GM18519 (cell line): ENCODE measurements around the gene IFT88.

ENCODE experiments used
- ATAC-seq: cut with Tn5 transposase; IDR thresholded peaks from one replicate; pipeline ENCODE4 v1.9.1; 2021; ENCODE audit warnings: mild to moderate bottlenecking, moderate library complexity; ENCODE audit not compliant: unreplicated experiment, low FRiP score

IFT88 gene

DNA sequence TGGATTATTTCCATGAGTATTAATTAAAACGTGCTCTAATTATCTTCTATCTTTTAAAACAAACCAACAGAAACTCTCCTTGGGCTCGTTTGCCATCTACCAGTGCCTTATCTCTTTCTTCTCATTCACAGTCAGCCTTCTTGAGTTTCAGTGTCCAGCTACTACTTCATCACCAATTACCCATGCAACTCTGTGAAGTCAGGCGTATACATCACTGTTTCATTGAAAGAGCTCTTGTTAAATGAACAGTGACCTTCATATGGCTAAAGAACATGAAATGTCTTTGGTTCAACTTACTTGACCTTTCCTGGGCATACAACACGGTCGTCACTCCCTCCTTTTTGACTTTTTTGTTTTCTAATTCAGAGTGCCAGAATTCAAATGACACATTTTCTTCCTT lies 5.2 kb upstream of the IFT88 start:
- ATAC-seq: no peak

DNA sequence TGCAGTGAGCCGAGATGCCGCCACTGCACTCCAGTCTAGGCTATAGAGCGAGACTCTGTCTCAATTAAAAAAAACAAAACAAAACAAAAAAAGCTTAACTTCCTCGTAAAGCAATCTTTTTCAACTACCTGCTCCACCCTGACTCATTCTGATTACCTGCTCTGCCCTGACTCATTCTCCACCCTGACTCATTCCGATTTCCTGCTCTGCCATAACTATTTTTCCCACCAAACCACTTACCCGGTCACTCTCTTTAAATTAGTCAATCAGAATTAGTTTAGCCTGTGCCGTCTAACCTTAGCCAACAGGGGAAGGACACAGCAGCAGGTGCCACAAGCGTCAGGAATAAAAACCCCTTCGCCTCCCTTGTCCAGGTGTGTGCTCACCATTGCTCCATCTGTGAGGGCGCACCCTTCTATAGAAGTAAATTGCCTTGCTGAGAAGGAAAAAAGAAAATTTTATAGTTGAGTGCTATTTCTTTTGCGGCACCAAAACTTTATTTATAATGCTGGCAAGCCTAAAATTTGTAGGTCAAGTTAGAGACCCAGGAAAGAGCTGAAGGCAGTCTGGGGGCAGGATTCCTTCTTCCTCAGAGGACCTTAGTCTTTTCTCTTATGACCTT lies 1.7 kb upstream of the IFT88 start:
- no peak for ATAC-seq

DNA sequence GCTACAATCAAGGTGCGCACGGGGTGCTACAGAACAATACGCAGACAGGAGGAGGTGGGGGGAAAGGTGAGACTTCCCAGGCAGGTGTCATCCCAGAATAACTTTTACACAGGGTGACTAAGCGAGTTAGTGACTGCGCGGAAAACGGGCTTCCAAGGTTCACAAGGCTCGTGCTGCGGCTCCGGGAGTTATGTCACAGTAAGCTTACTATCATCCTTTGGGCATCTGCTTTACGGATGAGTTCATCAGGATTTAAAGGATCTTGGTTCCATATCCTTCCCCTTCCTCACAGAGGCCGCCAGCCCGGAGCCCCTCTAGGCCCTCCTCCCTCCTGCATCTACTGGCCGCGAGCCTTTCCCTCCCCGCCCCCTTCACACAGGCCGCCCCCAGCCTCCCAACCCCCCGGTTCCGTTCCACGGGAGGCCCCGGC lies 474 bp upstream of the IFT88 start:
- peak; percentile 13 for ATAC-seq

DNA sequence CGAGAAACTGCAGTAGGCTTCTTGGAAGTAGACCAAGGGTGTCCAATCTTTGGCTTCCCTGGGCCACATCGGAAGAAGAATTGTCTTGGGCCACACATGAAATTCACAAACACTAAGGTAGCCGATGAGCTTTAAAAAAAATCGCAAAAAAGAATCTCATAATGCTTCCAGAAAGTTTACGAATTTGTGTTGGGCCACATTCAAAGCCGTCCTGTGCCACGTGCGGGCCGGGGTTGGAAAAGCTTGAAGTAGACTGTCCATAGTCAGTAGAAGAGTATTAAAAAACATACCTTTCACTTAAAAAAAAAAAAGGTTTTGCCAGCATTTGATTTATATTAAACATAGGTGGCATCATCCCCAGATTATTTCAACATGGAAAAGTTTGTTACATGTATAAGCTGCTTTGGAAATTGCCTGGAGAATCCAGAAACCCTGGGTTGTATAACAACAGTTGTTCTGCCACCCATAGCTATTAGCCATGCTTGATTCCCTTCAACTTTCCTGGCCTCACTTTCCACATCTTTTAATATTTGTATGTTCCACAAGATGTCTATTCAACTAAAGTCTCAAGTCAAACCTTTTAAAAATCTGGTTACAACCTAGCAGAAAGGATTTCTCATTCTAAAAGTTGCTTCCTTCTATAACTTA lies 1.0 kb downstream of the IFT88 start:
- no peak for ATAC-seq

DNA sequence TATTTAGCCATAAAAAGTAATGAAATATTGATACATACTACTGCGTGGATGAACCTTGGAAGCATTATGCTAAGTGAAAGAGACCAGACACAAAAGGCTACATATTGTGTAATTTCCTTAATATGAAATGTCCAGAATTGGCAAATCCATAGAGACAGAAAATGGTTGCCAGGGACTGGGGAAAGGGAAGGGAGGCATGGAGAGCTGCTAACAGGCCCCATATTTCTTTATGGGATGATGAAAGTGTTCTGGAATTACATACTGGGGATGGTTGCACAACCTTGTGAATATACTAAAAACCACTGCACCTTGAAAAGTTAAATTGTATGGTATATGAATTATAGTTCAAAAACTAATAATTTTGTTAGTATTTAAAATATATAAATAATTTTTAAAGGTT lies 3.6 kb downstream of the IFT88 start:
- ATAC-seq: no peak

DNA sequence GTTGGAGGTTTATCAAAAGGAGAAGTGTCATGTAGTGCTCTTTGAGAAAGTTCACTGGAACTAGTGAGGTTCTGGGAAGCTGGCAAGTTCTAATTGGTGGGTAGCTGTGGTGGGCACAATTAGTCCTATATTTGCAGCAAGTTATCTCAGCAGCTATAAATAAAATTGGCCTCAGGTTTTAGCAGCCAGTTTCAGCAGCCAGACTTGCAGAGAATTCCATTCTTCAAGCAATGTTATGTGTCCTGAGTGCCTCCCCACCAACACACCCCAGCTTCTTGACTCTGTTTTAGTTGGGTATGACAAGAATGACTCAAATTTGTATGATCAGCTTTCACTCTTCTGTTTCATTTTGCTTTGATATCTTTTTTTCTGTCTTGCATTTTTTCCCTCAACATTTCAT lies 4.7 kb downstream of the IFT88 start:
- ATAC-seq: no peak

DNA sequence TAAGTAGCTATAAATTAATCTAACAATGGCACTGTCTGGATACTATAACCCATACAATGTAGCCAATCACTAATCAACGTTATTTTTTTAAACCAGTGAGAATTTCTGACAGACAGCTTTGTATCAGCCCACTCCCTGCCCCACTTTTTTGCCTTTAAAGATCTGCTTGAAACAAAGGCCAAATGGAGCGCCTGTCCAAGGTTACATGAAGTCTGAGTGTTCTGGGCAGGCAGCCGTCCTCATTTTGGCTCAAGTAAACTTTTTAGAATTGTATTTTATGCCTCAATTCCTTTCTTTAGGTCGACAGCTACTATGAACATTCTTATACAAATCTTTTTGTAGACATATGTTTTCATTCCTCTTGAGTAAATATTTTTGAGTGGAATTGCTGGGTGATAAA lies 6.2 kb downstream of the IFT88 start:
- ATAC-seq: no peak

DNA sequence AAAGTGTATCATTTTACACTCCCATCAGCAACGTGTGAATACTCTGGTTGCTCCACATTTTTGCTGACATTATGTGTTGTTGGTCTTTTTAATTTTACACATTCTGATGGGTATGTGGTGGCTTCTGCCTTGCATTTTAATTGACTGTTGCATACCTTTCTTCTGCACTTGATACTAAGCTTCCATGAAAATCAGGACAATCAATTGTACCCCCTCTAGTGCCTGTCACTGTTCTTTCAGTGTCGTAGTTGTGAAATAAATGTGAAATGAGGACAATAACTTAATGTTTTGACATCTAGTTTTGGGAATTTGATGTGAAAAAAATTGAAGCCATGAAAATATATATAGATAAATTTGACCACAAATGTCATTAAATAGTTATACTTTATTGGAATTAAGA lies 6.7 kb downstream of the IFT88 start:
- ATAC-seq: no peak

DNA sequence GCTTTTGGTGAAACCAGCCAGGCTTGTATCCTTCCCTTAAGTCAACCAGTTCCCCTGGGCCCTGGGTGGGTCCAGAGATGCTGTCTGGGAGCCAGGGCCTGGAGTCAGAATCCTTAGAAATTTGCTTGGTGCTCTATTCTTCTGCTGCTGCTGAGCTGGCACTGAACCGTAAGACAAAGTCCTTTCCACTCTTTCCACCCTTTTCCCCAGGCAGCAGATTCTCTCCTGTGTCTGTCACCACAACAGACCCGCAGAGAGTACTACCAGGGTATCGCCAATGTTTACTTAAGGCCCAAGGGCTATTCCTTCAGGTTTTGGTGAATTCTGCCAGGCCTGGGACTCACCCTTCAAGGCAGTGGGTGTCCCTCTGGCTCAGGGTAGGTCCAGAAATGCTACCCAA lies 12.2 kb downstream of the IFT88 start:
- no peak for ATAC-seq

DNA sequence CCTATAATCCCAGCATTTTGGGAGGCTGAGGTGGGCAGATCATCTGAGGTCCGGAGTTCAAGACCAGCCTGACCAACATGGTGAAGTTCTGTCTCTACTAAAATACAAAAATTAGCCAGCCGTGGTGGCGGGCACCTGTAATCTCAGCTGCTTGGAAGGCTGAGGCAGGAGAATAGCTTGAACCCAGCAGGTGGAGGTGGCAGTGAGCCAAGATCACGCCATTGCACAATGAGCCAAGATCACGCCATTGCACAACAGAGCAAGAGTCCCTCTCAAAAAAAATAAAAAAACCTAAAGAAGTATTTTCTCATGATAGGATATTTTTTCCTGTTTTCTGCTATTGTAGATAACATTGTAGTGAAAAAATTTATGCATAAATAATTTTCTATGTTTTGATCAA lies 13.3 kb downstream of the IFT88 start:
- no peak for ATAC-seq

DNA sequence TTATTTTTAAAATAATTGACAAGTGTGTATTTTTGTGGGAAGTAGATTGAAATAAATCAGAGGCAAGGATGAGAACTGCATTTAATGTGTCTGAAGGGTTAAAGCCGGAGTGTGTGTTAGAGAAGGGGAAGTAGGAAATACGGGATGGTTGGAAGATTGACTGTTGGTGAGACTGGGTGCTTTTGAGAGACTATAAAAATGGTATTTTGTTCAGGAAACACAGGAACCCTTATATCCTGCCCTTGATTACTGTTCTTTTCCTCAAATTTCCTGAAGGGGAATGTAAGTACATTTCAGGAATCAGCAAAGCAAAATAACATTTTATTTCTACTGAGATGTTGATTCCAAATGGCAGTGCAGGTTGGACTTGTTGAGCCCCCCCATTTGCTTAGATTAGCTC lies 15.1 kb downstream of the IFT88 start:
- no peak for ATAC-seq

DNA sequence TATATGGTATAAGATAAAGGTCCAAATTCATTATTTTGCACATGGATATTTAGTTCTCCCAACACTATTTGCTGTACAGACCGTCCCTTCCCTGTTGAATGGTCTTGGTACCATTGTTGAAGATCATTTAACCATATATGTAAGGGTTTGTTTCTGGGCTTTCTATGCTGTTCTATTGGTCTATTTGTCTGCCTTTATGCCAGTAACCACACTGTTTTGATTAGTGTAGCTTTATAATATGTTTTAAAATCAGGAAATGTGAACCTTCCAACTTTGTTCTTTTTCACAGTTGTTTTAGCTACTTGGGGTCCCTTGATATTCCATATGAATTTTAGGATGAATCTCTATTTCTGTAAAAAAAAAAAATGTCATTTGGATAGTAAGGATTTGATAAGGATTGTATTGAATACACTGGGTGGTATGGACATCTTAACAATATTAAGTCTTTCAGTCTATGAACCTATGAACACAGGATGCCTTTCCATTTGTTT lies 16.9 kb downstream of the IFT88 start:
- ATAC-seq: no peak

DNA sequence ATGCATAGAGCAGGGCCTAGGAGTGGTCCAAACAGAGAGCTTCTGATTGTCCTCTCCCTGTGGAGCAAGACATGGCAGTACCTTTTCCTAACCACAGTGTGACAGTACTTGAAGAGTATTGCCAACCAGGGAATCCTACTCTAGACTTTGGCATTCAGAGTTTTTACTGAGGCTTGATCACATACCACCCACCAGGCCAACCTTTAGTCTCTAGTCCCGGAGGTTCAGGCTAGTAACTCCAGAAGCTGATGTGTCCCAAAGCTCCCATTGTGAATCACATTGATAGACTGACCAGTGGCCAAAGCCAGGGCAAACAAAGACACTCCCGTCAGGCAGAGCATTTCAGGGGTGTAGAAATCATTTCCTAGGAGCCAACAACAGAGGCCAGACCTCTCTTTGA lies 18.4 kb downstream of the IFT88 start:
- no peak for ATAC-seq

DNA sequence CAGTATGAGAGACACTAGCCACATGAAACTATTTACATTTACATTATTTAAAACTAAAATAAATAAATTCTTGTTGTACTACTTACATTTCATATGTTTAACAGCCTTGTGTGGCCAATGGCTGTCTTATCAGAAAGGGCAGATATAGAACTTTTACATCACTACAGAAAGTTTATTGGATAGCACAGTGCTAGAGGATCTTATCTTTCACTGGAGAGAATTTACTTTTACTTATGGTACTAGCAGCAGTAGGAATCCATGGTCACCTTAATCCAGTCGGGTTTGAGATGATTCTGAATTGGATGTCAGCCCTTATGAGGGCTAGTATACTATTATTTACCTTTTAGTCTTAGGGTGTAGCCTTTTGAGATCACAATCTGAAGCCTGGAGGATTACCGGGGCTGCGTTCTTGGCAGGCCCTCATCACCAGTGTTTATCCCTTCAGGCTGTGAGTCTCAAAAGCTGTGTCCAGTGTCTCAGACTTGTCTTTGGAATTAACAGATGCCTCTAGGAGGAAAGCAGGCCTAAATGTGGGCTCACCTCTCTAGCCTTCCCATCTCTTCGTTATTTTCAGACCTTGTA lies 21.7 kb downstream of the IFT88 start:
- ATAC-seq: no peak

DNA sequence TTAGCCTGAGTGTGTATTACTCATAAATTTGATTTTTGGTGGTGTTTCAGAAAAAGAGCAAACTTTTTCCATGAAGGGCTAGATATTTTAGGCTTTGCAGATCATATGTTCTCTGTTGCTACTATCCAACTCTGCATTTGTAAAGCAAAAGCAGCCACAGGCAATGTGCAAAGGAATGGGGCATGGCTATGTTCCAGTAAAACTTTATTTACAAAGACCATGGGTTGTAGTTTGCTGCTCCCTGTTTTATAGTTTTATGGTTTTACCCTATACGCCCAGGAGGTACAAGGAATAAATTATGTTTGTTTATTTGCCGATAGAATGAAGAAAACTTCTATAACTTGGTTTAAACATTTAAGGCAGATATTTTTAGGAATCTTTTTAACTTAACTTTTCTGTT lies 23.6 kb downstream of the IFT88 start:
- ATAC-seq: no peak

DNA sequence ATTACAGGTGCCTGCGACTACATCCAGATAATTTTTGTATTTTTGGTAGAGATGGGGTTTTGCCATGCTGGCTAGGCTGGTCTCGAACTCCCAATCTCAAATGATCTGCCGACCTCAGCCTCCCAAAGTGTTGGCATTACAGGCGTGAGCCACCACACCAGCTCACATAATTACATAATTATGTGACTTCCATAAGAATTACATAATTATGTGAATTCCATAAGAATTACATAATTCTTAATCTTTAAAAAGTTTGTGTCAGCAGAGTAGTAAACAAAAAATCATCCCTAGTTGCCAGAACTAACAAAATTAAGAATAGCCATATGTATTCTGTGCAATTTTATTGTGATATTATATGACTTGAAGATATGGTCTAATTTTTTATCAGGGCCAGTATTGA lies 25.6 kb downstream of the IFT88 start:
- no peak for ATAC-seq

DNA sequence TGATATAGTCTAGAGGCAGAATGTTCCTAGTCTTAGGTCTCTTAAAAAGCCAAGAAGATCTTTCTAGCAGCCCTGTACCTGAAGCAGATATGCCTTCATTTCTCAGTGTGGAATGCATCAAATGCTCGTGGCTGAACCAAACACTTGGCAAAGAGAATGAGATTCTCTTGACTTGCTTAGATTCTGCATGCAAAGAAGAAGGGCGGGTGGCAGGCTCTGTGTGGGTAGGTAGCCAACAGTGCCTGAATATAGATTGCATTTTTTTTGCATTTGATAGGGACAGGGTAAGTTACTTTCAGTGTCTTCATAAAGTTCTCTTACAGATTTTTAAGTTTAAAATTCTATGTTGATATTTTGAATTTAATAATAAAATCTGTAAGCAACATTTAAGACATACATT lies 27.3 kb downstream of the IFT88 start:
- no peak for ATAC-seq

DNA sequence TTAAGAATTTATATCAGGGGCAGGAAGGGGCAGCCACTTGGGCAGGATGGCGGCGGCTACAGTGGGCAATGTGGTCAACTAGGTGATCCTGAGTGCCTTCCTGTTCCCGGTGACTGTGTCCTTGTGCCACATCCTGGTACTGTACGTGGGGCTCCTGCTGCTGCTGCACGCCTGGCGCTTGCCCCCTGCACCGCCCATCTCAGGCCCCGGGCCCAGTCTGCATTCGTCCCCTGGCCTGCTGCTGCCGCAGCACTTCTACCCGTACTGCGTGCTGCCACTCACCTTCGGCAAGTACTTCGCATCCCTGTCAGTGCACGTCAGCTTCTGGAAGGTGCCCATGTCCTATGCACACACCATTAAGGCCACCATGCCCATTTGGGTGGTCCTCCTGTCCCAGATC lies 40.1 kb downstream of the IFT88 start:
- ATAC-seq: no peak

DNA sequence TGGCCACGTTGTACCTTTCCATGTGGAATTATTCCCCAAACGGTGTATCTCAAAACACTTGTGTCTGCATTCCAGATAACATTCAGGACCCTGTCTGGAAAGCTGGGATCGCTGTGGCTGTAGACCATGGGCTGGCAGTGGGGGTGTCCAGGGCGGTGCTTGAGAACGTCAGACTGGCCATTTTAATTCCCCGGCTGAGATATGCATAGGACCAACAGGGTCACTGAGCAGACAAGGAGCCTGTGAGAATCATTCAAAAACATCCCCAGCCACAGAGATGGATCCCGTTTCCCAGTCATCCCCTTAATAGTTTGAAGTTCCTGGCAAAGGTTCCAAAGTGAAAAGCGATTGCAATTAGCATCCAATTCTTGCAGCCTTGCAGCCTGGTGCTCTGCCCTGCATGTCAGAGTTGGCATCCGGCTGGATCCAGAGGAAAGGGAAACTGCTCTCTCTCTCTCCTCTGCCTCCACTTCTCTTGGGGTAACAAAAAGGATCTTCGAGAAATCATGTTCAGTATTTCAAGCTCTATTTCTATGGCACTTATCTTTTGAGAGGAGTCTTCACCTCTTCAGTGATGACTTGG lies 41.6 kb downstream of the IFT88 start:
- no peak for ATAC-seq

DNA sequence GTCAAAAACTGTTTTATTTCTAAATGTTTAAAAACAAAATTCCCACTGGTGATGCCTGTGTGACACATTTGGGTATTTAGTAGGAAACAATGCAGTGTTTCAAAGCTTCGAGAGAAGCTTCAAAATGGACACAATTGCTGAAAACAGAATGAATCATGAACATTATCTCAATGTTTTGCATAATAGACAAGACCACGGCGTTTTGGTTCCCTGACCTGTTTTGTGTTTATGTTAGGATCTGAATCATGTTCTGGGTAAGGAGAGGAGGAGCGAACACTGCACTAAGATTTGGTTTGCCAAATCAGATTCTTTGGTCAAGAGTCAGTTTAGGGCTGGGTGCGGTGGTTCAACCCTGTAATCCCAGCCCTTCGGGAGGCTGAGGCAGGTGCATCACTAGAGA lies 42.2 kb downstream of the IFT88 start:
- ATAC-seq: no peak

DNA sequence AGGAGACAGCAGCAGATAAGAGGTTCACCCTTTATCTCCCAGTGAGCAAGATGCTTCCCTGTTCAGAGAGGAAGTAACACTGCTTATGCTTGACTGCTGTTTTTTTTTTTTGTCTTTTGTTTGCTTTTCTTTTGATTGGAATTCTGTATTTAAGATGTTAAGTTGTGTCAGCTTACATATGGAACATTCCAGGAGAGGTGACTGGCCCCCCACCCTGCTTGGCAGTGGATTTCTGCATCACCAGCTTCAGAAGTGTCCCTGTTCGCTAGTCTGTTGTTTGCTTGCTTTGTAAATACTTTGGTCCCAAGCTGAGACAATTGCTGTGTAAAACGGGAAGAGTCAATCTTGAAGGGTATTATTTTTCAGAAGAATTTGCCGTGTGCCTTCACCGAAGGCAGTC lies 43.0 kb downstream of the IFT88 start:
- ATAC-seq: no peak
